Hematopoietic multipotent progenitor cell treated with erythropoietin and hydrocortisone succinate and interleukin-3 and kit ligand, for 6 days (in vitro differentiated cells): ENCODE measurements around the gene PTGES3L.
"Not testable (repeated sequence)": the region's sequence is repeated elsewhere in the genome, so short reads cannot be mapped to it uniquely, and the experiment has no call there.

Experiments
- DNase-seq: peaks from one replicate; pipeline ENCODE4 v3.0.0-alpha.2; 2015

The PTGES3L gene

DNA sequence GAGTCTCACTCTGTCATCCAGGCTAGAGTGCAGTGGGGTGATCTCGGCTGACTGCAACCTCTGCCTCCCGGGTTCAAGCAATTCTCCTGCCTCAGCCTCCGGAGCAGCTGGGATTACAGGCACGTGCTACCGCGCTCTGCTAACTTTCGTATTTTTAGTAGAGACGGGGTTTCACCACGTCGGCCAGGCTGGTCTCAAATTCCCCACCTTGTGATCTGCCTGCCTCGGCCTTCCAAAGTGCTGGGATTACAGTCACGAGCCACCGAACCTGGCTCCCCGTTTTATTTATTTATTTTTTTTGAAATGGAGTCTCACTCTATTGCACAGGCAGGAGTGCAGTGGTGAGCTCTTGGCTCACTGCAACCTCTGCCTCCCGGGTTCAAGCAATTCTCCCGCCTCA, 4.2 kb downstream of the PTGES3L start:
- DNase-seq, result not testable (repeated sequence)

DNA sequence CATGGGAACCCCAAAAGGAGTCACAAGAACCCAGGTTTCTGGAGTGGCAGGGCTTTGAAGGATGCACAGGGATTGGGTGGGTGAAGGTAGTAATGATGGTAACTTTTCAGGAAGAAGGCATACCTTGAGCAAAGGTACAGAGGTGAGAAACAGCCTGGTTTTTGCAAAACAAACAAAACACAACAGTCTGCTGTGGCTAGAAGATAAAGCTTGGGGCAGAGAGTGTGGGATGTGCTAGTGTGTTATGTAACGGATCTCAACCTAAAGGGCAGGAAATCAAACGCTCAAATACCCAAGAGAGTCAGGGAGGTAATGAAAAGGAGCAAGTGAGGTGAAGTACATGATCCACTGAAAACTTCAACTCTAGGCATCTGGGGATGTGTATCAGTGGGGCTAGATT, 4.6 kb downstream of the PTGES3L start:
- DNase-seq, result no peak

DNA sequence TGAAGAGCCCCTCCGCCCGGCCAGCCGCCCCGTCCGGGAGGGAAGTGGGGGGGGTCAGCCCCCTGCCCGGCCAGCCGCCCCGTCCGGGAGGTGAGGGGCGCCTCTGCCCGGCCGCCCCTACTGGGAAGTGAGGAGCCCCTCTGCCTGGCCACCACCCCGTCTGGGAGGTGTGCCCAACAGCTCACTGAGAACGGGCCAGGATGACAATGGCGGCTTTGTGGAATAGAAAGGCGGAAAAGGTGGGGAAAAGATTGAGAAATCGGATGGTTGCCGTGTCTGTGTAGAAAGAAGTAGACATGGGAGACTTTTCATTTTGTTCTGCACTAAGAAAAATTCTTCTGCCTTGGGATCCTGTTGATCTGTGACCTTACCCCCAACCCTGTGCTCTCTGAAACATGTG, 6.6 kb downstream of the PTGES3L start:
- DNase-seq, result not testable (repeated sequence)

DNA sequence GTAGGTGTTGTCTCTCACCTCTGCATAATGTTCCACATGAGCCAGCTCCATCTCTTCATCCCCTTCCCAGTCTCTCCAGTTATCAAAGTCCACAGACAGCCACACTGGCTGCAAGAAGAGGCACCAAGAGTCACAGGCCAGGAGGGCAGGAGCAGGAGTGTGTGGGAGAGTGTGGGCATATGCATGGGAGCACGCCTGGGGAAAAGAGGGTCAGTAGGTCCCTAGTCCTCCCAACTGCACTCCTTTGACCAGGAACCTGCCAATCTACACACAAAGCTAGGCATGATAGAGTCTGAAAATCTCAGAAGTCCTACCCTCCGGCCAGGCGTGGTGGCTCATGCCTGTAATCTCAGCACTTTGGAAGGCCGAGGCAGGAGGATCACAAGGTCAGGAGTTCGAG, 8.3 kb downstream of the PTGES3L start:
- DNase-seq, result no peak

DNA sequence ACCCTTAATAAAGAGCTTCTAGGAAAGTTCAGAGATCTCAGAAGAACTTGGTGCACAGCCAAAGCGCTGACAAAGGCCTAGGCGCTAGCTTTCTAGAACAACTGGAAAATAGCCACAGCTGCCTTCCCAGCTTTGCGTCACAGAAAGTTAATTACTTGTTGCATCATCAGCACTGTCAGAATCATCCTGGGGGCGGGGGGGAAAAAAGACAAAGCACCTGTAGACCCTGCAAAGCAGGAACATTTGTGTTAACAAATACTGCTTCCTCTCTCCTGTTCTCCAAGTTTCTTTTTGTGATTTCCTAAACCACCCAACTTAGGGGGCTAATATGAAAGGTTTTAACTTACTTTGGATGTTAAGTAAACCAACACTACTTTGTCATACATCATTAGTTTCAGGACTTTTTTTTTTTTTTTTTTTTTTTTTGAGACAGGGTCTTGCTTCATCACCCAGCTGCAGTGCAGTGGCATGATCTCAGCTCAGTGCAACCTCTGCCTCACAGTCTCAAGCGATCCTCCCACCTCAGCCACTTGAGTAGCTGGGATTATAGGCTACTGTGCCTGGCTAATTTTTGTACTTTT, 10.8 kb downstream of the PTGES3L start:
- peak; percentile 32 for DNase-seq

DNA sequence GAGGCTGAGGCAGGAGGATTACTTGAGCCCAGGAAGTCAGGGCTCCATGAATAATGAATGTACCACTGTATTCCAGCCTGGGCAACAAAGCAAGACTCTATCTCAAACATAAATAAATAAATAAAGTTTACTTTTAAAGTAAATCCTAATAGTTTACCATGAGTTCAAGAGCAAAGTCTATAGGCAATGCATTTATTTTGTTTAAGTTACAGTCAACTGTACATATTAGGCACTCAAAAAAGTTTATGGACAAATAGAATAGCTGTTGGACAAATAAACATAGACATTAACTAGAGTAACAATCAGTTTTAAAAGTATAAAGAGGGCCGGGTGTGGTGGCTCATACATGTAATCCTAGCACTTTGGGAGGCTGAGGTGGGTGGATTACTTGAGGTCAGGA, 12.0 kb downstream of the PTGES3L start:
- DNase-seq, result no peak

DNA sequence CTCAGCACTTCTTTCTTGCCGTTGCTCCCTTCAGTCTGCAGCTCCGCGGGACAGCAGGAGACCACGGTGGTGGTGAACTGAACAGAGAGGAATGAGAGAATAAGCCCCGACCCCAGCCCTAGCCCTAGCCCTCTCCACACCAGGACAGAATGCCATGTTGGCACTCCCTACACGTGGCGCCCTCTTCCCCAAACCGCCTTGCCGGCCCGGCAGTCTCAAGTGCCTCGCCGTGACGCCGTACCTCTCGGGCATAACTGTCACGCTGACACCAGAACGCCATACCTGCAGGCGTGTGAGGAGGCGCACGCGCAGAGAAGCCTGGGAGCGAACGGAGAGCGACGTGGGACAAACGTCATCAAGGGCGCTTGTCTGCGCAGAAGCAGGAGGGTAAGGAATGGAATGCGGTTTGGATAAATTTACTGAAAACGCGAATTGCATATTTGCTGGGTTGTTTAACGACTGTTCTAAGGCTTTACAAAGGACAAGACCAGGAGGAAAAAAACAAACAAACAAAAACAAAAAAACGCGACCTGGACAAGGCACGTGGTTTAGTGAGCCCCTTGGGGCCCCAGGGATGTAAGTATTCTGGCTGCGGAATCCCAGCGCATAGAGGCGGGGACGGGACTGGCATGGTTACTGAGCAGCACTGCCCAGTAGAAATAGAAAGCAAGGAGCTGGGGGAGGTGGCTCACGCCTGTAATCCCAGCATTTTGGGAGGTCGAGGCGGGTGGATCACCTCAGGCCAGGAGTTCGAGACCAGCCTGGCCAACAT, 15.5 kb downstream of the PTGES3L start, which contains the start of gene AARSD1:
Gene AARSD1, minus strand, starts transcription at position 294 of the 772 bp plus-strand sequence. Its CDS starts 14 bp downstream, at position 280.
- peak; percentile 96 for DNase-seq

DNA sequence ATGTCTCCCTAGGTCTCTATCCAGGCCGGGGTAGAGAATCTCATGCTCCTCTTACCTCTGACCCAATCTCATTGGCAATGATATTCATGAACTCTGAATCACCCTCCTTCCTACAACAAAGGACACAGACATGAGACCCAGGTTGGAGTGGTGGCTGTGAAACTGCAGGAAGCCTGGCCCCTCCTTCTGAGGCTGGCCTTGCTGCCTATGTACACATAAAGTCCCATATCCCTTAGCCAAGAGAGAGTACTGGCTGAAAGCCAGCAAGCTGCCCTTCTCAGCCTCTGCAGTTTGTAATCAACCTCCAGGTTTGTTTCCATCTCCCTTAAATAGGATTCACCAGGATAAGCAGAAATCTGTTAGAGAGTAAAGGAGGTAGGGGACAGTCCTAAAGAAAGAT, 26.2 kb downstream of the PTGES3L start:
- no peak for DNase-seq

DNA sequence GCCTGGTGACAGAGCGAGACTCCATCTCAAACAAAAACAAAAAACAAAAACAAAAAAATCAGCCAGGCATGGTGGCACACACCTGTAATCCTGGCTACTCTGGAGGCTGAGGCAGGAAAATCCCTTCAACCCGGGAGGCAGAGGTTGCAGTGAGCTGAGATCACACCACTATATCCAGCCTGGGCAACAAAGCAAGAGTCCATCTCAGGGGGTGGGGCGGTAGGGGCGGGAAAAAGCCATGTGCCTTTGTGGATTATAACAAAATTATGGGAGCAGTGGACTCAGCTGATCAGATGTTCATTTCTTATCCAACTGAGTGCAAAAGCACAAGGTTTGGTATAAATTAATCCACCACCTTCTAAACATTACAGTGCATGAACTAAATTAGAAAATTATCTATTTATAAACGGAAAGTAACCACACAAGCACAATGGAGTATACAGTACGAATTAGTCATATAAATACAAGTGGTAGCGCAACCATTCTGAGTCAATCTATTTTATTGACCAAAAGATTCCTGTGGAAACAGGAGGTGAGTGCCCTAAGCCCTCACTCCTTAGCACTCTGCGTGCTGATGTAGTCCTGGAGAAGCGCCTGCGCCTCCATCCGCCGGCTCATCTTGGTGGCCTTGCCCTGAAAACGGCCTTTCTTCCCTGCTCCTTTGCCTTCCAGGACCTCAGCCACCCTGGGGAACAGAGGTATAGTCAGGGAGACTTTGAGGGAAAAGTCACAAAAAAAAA, 29.7 kb downstream of the PTGES3L start:
- no peak for DNase-seq

DNA sequence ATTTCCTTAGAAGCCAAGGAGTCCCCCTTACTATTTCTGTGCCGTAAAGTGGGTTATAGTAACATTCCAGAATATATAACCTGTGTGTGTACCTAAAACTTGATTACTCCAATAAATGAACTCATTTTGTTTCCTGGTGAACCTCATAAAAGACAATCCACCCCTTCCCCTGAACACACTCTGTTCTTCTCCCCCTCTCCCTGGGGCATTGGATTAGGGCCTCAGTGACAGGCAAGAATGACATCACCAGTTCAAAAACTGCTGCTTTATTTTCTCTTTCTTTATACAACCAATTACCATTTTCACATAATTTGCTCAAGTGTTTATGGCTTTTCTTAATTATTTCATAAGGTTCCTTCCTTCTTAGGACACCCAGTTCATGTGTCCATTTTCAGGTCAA, 33.1 kb downstream of the PTGES3L start:
- DNase-seq, result no peak

DNA sequence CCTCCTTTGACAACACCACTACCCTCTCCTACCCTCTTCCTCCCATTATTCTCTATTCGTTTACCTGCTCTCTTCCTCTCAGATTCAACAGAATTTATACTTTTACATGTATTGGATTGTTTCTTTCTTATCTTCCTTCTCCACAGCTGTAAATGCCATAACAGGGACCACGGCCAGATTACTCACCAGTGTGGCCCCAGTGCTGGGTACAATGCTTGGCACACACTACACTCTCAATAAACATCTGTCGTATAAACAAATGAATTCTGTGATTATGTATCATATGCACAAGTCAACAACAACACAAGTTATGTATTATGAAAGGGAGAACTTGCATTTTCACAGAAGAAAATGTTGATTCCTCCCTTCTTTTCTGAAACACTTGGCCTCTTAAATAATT, 35.7 kb downstream of the PTGES3L start:
- DNase-seq, result no peak

DNA sequence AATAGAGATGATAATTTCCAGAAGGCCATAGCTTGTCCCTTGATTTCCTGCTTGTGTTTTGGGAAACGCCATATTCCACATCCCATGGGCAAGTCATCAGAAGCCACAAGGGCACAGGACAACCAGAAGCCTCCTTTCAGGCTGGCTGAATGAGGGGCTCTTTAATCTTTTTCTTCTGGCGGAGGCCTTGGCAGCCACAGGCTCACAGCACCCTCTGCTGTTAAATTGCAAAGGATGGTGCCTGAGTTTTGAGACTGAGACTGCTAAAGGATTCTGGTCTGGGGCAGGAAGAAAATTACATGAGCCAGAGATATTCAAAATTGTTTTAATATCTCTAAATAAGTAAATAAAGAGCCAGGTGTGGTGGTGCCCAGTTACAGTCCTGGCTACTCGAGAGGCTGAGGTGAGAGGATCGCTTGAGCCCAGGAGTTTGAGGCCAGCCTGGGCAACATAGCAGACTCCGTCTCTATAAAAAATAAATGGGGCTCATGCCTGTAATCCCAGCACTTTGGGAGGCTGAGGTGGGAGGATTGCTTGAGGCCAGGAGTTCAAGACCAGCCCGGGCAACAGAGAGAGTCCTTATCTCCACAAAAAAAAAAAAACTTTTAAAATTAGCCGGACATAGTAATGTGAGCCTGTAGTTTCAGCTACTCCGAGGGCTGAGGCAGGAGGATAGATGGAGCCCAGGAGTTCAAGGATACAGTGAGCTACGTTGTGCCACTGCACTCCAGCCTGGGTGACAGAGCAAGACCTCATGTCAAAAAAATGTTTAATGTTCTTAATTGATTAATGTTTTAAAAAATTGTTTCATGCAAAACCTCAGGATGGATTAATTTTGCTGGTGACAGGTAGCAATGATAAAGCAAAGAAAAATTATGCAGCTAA, 41.9 kb downstream of the PTGES3L start:
- peak; percentile 77 for DNase-seq

DNA sequence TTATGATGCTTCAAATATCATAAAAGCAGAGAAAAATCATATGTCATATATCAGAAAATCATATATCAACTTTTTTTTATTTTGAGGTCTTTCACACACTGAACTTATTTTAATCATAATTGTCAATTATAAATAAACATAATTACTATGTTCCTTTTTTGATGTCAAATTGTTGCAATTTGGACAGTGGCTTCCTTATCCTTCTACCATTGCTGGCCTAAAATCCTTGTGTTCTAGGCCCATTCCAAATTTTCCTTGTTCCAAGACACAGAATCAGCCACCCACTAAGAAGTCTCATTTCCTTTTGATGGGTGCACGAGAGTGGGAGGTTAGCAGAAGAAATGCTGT, 50.4 kb downstream of the PTGES3L start:
- DNase-seq, result no peak

DNA sequence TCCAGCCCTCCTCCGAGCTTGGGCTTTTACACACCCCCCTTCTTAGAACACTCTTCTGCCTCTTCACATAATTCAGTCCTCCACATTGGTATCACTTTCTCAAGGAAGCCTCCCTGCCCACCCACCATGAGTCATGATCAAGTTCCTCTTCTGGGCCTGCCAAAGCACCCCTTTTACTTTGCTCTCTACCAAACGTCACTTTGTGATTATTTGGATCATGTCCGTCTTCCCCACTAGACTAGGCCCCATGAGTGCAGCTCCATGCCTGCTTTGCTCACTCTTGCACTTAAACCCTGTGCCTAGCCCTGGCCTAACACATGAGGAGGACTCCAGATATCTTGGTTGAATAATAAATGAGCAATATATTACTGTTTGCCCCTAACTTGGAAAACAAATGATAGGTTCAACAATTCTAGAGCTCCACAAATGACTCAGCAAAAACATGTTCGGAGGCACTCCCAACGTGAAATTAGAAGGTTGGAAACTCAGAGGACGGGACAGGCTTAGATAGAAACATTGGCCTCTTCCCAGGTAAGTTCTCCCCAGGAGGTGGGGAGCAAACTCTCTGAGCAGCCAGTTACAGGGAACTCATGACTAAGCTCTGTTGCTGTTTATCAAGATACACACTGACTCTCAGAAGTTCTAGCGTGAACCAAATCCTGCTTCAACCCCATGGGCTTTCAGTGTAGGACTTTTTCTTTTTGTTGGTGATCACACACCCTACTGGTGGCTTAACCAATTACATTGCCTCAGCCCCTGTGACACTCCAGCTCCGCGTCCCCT, 51.0 kb downstream of the PTGES3L start:
- DNase-seq, result peak; percentile 97

DNA sequence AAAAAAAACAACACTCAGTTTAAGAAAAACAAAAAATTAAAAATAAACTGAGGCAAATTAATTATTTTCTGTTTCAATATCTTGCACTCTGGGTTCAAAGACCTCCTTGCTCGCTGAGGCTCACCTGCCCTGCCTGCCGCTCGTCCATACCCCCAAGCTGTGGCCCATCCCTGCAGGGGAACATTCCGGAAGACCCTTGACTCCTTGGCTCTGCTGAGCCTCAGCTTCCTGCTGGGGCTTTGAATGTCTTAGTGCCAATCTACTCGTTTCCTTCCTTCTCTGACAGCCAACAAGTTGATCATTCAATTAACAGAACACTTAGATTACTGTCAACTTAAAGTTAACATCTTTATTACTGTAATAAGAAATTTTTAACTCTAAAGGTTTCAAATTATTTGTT, 55.0 kb downstream of the PTGES3L start:
- no peak for DNase-seq

DNA sequence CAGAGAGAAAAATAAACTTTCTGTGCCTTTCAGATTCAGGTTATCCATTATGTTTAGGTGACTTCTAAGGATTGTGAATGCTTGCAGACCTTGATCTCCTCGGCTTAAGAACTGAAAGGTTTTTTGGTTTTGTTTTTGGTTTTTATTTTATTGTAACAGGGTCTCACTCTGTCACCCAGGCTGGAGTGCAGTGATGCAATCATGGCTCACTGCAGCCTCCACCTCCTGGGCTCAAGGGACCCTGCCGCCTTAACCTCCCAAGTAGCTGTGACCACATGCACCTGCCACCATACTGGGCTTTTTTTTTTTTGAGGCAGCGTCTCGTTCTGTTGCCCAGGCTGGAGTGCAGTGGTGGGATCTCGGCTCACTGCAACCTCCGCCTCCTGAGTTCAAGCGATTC, 56.4 kb downstream of the PTGES3L start:
- not testable (repeated sequence) for DNase-seq

DNA sequence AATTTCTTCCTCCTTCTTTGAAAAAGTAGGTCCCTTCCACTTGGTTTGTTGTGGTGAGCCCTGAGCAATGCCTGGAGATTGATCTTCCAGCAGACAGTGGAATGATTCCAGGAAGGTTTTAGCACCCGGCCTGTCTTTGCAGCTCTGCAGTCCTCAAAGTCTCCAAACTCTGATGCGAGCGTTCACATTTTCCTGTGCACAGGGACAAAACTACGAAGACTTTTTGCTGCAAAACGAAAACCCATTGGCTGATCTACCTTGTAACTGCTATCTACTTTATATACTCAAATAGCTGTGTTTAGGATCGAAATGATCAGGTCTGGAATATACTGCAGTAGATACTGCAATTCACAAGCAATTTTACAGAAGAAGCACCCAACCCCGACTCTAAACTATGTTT, 57.6 kb downstream of the PTGES3L start:
- no peak for DNase-seq

DNA sequence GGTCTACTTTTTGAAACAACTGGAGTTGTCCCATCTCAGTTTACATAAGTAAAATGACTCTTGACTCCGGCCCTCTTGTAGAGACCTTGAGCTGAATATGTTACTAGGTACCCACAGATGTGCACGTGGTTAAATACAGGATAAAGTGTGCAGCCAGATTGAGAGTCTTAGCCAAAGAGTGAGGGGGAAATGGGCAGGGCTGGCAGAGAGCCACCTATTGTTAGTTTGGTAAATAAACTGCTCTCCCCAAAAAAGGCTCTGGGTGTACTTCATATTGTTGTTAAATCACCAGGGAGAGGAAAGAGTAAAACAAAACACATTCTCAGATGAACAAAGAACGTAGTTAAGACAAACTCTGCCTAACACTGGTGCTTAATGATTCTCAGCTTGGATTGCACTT, 59.0 kb downstream of the PTGES3L start:
- DNase-seq, result no peak

DNA sequence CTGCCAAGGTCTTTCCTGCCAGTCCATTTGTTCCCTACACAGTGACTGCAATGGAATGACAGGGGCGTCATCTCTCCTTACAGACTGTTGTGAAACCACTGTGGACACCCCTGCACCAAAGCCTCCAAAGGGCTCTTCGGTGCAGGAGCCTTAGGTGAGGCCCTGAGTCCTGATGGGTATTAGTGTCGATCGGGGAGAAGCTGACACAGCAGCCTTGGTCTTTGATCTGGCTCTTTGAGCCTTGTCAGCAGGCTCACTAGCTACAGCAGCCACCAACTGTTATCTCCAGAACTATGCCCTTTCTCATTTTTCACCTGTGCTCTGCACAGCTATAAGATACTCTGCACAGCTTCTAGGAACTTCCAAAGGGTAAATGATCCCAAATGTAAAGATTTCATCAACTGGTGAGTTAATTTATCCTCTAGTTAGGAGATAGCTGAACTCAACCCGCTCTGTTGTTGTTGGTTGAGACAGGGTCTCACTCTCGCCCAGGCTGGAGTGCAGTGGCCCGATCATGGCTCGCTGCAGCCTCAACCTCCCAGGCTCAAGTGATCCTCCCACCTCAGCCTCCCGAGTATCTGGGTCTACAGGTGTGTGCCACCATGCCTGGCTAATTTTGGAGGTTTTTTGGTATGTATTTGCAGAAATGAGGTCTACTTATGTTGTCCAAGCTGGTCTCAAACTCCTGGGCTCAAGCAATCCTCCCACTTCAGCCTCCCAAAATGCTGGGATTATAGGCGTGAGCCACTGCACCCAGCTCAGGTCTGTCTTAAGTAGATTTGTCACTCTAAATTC, 59.6 kb downstream of the PTGES3L start:
- no peak for DNase-seq

DNA sequence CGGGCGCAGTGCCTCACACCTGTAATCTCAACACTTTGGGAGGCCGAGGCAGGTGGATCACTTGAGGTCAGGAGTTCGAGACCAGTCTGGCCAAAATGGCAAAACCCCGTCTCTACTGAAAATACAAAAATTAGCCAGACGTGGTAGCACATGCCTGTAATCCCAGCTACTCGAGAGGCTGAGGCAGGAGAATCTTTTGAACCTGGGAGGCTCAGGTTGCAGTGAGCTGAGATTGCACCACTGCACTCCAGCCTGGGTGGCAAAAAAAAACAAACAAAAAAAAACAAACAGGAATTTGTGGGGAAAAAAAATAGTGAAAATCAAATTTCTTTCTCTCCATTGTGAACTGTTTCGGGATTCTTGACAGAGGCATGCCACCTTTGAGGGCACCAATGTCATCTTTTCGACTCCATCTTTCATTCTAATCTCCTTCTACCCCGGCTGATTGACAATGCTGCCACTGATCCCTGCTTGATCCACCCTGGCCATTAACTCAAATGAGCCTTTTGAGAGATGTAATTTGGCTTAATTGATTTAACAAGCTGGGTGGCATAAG, 60.3 kb downstream of the PTGES3L start:
- not testable (repeated sequence) for DNase-seq

DNA sequence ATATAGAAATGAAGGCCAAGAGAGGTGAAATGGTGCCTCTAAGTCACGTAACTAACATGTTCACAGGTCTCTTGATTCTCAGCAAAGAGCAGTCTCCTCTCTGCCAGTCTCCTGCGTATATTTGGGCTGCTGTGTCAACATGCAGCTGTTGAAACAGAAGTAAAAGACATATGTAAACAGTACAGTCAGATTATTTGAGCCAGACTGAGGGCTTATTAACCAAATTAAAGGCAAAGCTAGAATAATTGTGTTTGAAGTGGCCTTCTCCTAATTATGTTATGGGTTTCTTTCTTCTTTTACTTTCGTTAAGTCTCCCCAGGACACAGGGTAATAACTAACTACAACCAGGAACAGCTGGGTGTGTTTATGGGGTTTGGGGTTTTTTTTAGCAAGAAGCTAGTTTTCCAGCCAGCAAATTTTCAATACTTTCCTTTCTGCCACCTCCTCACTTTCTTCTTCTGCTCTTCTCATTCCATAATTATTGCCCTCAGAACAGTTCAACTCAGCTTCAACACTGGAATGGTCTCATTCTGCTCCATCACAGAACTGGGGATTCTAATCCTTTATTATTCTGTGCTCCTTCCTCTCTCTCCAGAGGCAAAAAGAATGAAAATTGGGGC, 60.9 kb downstream of the PTGES3L start:
- no peak for DNase-seq
